HUES6 (cell line): Measurements from ENCODE around the gene PMEL.

ENCODE experiments used
- H3K27ac ChIP-seq: 2 replicates; pipeline ENCODE4 v1.7.0; 2013; ENCODE audit warnings: low read depth, mild to moderate bottlenecking, low read length, inconsistent platforms
- H3K27me3 ChIP-seq: 2 replicates; pipeline ENCODE4 v1.6.1; 2013; ENCODE audit warnings: low read length; ENCODE audit not compliant: control insufficient read depth, insufficient read depth
- H3K36me3 ChIP-seq: 2 replicates; pipeline ENCODE4 v1.6.1; 2013; ENCODE audit warnings: low read length; ENCODE audit not compliant: control insufficient read depth, insufficient read depth
- H3K4me1 ChIP-seq: 2 replicates; pipeline ENCODE4 v1.6.1; 2013; ENCODE audit warnings: low read length; ENCODE audit not compliant: control insufficient read depth, insufficient read depth
- H3K4me3 ChIP-seq: 2 replicates; pipeline ENCODE4 v1.5.1; 2013; ENCODE audit warnings: low read depth, low read length
- H3K9ac ChIP-seq: one replicate; pipeline ENCODE4 v1.6.1; 2013; ENCODE audit warnings: mild to moderate bottlenecking, low read length
- H3K9me3 ChIP-seq: 2 replicates; pipeline ENCODE4 v1.6.1; 2013; ENCODE audit warnings: low read depth, low read length; ENCODE audit not compliant: control insufficient read depth, insufficient read depth

PMEL gene

DNA sequence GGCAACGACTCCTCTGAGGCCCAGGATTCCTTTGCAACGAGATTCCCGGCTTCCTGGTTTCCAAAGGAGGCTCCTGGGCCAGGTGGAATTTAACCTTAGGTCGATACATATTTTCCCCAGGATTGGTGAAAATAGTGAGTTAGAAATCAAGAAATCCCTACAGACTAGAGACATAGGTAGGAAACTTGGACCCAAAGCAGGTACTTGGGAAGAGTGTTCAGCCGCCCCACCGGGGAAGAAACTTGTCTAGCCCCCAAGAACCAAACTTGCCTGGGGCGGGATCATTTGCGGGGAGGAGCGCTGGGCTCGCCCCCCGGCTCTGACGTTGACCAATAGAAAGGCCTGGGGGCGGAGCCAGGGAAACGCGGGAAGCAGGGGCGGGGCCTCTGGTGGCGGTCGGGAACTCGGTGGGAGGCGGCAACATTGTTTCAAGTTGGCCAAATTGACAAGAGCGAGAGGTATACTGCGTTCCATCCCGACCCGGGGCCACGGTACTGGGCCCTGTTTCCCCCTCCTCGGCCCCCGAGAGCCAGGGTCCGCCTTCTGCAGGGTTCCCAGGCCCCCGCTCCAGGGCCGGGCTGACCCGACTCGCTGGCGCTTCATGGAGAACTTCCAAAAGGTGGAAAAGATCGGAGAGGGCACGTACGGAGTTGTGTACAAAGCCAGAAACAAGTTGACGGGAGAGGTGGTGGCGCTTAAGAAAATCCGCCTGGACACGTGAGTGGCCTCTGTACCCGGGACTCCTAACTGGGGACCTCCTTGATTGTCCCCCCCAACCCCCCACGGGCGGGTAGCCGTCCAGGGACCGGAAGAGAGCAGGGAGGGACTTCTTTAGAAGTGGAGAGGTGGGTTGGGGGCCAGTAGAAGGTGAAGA lies 803 bp upstream of the PMEL start, which contains the start of gene CDK2:
CDK2 (plus strand) TSS at position 423 of the 874 bp plus-strand sequence; CDS start at position 602, 179 bp downstream.
- Histone ChIP-seq H3K27ac (peak within 1 kb of the TSS; percentile 74; the same call in 1 of the 2 replicates), H3K36me3 (peaks cover 36% of the 10 kb centered on the region), H3K9me3 (no peaks in the 10 kb centered on the region), H3K4me1 (peaks cover 18% of the 10 kb centered on the region), H3K27me3 (no peaks in the 10 kb centered on the region), H3K4me3 (peak within 1 kb of the TSS; percentile 94), H3K9ac (peak within 1 kb of the TSS; percentile 88)

DNA sequence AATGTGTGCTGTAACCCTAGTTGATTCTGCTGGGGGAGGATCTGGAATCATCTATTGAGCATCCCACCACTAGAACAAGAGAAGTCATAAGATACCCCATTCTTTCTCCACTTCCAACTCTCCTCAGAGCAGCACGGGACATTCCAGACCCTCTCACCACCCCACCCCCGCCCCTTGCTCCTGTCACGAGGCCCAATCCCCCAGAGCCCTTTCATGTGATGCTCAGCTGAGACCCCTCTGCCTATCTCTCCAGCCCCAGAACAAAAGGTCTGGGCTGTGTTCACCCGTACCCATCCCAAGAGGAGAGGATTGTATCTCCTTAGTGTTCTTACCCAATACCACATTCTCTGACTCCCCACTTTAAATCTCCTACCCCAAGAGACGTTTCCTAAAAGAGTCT lies 602 bp downstream of the PMEL start:
- peaks cover 18% of the 10 kb centered on the region for H3K4me1 ChIP-seq
- H3K36me3 ChIP-seq = peaks cover 22% of the 10 kb centered on the region
- peak overlapping the region; percentile 94 for H3K4me3 ChIP-seq
- H3K27ac ChIP-seq = no peak overlapping the region
- H3K27me3 ChIP-seq = no peaks in the 10 kb centered on the region
- H3K9ac ChIP-seq = no peak overlapping the region
- H3K9me3 ChIP-seq = no peaks in the 10 kb centered on the region

DNA sequence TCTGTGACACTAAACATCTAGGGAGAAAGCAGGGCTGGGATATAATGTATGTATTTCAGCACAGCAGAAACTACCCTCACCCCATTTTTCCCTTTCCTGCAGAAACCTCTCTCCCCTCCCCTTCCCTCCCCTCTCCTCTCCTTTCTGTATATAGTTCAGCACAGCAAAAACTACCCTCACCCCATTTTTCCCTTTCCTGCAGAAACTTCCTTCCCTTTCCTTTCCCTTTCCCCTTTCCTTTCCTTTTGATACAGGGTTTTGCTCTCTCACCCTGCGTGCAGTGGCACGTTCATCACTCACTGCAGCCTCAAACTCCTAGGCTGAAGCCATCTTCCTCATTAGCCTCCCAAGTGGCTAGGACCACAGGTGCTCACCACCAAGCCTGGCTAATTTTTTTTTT lies 2.1 kb downstream of the PMEL start:
- H3K36me3 ChIP-seq = peaks cover 9% of the 10 kb centered on the region
- H3K4me1 ChIP-seq = peaks cover 18% of the 10 kb centered on the region
- H3K27ac ChIP-seq = no peak overlapping the region
- no peak overlapping the region for H3K4me3 ChIP-seq
- H3K9ac ChIP-seq = no peak overlapping the region
- no peaks in the 10 kb centered on the region for H3K9me3 ChIP-seq
- H3K27me3 ChIP-seq = no peaks in the 10 kb centered on the region

DNA sequence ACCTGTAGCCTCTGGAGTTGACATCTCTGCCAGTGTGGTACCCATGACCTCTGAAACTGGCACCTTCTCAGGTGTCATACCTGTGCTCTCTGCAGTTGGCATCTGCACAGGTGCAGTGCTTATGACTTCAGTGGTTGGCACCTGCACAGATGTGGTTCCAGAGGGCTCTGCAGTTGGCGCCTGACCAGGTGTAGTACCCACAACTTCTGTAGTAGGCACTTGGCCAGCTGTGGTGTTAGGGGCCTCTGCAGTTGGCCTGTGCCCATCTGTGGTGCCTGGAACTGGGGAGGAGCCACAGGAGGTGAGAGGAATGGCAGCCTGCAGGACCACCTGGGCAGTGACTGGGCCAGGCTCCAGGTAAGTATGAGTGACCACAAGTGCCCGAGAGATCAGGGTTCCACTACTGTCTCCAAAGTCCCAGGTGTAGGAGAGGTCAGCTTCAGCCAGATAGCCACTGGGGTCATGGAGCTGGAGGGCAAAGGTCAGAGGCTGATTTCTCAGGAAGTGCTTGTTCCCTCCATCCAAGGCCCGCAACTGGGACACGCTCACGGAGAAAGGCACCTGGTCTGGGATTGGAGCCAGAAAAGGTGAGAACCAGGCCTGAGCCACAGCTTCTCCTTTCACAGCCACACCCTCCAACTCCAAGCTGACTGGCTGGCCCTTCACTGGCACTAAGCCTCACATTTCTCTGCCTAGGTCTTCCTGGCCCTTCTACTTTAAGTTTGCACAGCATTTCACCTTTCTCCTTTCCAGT lies 8.6 kb downstream of the PMEL start:
- peaks cover 37% of the 10 kb centered on the region for H3K36me3 ChIP-seq
- H3K9me3 ChIP-seq = no peaks in the 10 kb centered on the region
- no peaks in the 10 kb centered on the region for H3K27me3 ChIP-seq
- H3K9ac ChIP-seq = no peak overlapping the region
- H3K4me3 ChIP-seq = no peak overlapping the region
- H3K4me1 ChIP-seq = no peaks in the 10 kb centered on the region; the same call in 1 of the 2 replicates
- H3K27ac ChIP-seq = no peak overlapping the region

DNA sequence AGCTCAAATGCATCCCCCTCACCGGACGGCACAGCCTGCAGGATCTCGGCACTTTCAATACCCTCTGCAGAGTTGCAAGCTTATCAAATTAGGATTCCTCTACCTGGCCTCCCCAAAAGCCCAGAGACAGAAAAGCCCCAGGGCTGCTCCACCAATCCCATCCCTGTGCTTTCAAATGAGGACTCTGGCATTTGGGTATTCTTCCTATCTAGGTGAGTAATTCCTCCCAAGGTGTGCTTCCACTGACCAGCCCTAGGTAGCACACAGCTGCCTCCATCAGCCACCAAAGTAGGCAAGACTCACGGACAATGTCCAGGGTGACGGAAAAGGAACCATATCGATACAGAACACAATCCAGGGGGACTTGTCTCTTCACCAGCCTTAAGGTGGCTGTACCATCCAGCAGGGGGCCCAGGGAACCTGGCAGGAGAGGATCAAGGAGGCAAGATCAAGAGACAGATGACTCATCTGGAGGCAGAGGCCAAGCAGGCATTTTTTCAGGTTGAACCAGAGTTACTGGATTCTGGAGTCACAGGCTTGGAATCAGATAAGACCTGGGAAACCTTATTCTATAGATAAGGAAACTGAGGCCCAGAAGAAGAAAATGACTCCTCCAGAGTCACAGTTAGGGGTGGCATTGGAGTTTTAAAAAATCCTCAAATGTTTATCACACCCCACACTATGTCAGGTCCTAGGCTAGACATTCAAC lies 9.9 kb downstream of the PMEL start:
- H3K9ac ChIP-seq = no peak overlapping the region
- H3K4me3 ChIP-seq = no peak overlapping the region
- no peaks in the 10 kb centered on the region for H3K9me3 ChIP-seq
- H3K27ac ChIP-seq = no peak overlapping the region
- peaks cover 44% of the 10 kb centered on the region for H3K36me3 ChIP-seq
- no peaks in the 10 kb centered on the region for H3K27me3 ChIP-seq
- no peaks in the 10 kb centered on the region; the same call in 1 of the 2 replicates for H3K4me1 ChIP-seq

DNA sequence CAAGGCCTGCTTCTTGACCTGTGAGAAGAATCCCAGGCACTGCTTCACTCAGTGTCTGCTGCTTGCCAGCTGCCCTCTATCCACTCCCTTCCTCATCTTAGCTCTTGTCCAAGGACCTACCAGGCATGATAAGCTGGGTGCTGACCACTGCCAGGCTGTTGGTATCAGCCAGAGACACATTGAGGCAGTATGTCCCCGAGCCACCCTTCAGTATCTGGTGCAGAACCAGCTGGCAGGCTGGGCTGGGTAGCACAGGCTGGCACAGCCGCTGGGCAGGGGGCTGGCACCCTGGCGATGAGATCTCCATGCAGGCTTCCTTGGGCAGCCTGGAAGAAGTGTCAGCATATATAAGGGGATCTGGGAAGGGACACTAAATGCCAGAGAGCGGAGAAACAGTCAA lies 10.5 kb downstream of the PMEL start:
- Histone ChIP-seq H3K4me1 (no peaks in the 10 kb centered on the region; the same call in 1 of the 2 replicates), H3K9me3 (no peaks in the 10 kb centered on the region), H3K27me3 (no peaks in the 10 kb centered on the region), H3K4me3 (no peak overlapping the region), H3K36me3 (peaks cover 44% of the 10 kb centered on the region), H3K9ac (no peak overlapping the region), H3K27ac (no peak overlapping the region)

DNA sequence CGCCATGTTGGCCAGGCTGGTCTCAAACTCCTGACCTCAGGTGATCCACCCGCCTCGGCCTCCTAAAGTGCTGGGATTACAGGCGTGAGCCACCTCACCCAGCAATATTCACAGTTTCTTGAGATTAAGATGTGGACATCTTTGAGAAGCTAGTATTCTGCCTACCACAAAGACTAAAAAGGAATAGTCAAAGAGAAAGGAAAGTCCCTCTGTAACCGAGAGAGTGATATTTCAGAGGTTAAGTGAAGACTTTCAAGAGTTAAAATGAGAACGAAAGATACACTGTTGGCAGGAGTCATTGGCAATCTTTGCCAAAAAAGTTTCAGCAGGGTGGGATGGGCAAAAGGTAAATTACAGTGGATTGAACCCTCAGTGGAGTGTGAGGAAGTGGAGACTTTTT lies 19.3 kb downstream of the PMEL start:
- no peaks in the 10 kb centered on the region for H3K27me3 ChIP-seq

DNA sequence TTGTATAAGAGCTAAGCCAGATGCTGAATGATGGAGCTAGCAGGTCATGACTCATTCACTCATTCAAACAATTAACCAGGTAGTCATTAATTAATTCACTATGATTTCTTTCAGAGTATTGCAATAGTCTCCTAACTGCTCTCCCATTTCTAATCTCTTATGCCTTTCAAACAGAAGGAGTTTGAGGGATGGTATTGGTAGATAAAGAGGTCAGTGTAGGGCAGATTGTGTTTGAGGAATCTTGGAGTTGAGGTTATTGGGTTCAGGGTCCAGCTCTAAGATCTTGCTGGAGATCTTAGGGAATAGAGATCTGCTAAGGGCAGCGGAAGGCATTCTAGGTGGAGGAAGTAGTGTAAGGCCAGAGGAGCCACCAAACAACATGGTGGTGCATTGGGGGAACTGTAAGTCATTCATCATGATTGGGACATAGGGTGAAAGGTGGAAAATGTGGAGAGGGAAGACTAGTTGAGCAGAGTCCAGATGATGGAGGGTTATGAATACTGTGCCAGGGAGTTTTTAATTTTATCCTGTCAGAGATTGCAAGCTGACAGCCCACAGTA lies 23.2 kb downstream of the PMEL start:
- Histone ChIP-seq H3K27me3 (no peaks in the 10 kb centered on the region), H3K9me3 (no peaks in the 10 kb centered on the region), H3K4me1 (peaks cover 4% of the 10 kb centered on the region; the same call in 1 of the 2 replicates), H3K27ac (no peak overlapping the region), H3K4me3 (no peak overlapping the region), H3K36me3 (no peaks in the 10 kb centered on the region), H3K9ac (no peak overlapping the region)

More for the DNA sequence above, 19.3 kb downstream of the PMEL start:
- Histone ChIP-seq H3K9ac (no peak overlapping the region), H3K4me1 (no peaks in the 10 kb centered on the region), H3K27ac (no peak overlapping the region), H3K4me3 (no peak overlapping the region), H3K9me3 (no peaks in the 10 kb centered on the region), H3K36me3 (0 out of 2 replicates have a peak, but pooled peaks cover under 1% of the 10 kb centered on the region)

DNA sequence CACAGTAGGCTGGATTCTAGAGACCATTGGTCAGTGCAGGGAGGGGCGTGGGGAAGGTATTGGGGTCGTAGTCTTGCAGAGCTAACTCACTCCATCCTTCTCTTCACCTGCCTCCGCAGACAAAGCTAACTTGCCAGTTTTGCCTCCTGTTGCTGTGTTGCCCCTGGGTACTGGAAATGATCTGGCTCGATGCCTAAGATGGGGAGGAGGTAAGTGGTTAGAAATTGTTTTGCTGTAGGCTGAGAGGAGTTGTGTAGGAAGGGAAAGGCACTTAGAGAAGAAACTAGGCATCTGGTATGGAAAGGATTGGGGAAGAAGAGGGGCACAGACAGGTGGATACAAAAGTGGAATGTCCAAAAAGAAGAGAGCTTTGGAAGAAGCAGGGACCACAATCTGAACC lies 23.8 kb downstream of the PMEL start:
- Histone ChIP-seq H3K9me3 (no peaks in the 10 kb centered on the region), H3K27ac (no peak overlapping the region), H3K4me3 (no peak overlapping the region), H3K4me1 (peaks cover 4% of the 10 kb centered on the region; the same call in 1 of the 2 replicates), H3K36me3 (no peaks in the 10 kb centered on the region), H3K9ac (no peak overlapping the region), H3K27me3 (no peaks in the 10 kb centered on the region)

DNA sequence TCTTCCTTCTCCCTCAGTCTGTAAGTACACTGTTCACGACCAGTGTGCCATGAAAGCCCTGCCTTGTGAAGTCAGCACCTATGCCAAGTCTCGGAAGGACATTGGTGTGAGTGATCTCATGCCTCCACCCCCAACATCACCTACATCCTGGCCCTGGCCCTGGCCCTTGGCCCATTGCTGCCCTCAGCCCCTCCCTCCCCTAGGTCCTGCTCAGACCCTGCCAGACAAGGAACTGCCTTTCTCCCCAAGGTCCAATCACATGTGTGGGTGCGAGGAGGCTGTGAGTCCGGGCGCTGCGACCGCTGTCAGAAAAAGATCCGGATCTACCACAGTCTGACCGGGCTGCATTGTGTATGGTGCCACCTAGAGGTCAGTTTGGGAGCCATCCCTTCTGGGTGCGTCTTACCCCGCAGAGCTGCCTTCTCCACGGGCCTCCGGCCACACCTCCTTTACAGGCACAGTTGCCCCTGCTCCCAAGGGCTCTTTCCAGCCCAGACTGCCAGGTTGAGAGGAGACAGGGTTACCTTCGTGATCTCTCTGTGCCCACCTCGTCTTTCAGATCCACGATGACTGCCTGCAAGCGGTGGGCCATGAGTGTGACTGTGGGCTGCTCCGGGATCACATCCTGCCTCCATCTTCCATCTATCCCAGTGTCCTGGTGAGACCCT lies 25.6 kb downstream of the PMEL start:
- Histone ChIP-seq H3K27ac (no peak overlapping the region), H3K9ac (no peak overlapping the region)

More for the DNA sequence above, 25.6 kb downstream of the PMEL start:
- H3K4me3 ChIP-seq = no peak overlapping the region
- no peaks in the 10 kb centered on the region for H3K9me3 ChIP-seq
- H3K36me3 ChIP-seq = no peaks in the 10 kb centered on the region
- 0 out of 2 replicates have a peak, but pooled peaks cover under 1% of the 10 kb centered on the region for H3K27me3 ChIP-seq
- H3K4me1 ChIP-seq = peaks cover 4% of the 10 kb centered on the region; the same call in 1 of the 2 replicates
